ENCODE data around the gene ZNF219. TPM values are rescaled to one million over a fixed set of nuclear protein-coding genes. Genes with fewer than 3 reads are reported as not detected.

ZNF219 gene
- total RNA-seq, 4 donors from 2014 or later = 68.4 to 135 (median 94.5) TPM

DNA sequence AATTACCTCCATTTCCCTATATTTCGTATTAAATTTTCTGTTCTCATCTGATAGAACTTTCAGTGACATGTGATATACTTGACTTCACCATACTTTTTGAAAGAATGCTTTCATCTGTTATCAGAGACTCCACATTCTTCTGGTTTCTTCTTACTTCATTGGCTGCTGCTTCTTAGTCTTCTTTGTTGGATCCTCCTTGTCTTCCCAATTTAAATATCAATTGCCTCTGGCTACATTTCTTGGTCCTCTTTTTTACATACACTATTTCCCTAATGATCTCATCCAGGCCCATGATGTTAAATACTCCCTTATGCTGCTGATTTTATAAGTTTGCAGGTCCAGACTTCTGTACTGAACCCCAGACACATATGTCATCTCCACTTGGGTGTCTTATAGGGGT lies 35.4 kb upstream of the ZNF219 start:
- H3K27ac ChIP-seq = no peak overlapping the region
- H3K4me1 ChIP-seq = no peaks in the 10 kb centered on the region
- intact Hi-C loops (cut with DNase I; ENCODE audit: low total_unique reads) = no loop called here
- no peak for TF ChIP-seq POLR2A (IDR thresholded peaks at IDR 0.05)
- no peak for TF ChIP-seq POLR2AphosphoS5 (IDR thresholded peaks at IDR 0.05)
- no peak for TF ChIP-seq EP300 (IDR thresholded peaks at IDR 0.05; ENCODE audit: low read depth)
- TF ChIP-seq, protein P1, sequence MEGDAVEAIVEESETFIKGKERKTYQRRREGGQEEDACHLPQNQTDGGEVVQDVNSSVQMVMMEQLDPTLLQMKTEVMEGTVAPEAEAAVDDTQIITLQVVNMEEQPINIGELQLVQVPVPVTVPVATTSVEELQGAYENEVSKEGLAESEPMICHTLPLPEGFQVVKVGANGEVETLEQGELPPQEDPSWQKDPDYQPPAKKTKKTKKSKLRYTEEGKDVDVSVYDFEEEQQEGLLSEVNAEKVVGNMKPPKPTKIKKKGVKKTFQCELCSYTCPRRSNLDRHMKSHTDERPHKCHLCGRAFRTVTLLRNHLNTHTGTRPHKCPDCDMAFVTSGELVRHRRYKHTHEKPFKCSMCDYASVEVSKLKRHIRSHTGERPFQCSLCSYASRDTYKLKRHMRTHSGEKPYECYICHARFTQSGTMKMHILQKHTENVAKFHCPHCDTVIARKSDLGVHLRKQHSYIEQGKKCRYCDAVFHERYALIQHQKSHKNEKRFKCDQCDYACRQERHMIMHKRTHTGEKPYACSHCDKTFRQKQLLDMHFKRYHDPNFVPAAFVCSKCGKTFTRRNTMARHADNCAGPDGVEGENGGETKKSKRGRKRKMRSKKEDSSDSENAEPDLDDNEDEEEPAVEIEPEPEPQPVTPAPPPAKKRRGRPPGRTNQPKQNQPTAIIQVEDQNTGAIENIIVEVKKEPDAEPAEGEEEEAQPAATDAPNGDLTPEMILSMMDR (IDR thresholded peaks at IDR 0.05) = no peak
- no peaks in the 10 kb centered on the region for H3K9me3 ChIP-seq
- no peak for DNase-seq
- H3K4me3 ChIP-seq = no peak overlapping the region
- H3K27me3 ChIP-seq = no peaks in the 10 kb centered on the region
- in situ Hi-C loops (cut with MboI; ENCODE audit: low pct_ligation_motif_present in 1 of 4, low pct_unique_long_range_greater_than_20kb in 1 of 4, low sequenced_read_pairs in 3 of 4) = no loop called here
- 63 to 75% methylated on average over 1 of the region's 1 CpG for WGBS, 2 donors (ENCODE audit: low coverage in 1 of 2)
- no peaks in the 10 kb centered on the region for H3K36me3 ChIP-seq

DNA sequence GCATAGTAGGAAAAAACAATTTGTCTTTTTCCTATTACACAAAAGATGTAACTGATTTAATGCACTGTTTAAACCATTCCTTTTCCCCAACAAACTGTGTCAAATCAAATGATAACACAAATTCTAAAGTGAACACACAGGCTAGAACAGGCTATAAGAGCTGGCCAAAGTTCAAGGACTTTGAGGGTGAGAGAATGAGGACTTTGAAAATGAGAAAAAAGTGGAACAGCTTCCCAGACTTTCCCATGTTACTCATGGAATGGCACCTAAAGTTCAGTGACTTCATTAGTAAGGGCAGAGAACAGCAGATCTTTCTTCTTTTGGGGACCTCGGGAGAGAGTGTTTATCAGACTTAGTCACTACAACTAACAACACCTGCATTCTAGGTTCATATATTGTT lies 25.0 kb upstream of the ZNF219 start:
- DNase-seq = no peak
- no peaks in the 10 kb centered on the region for H3K4me1 ChIP-seq
- H3K9me3 ChIP-seq = peaks cover 0 to 4% of the 10 kb centered on the region in 2 donors
- H3K36me3 ChIP-seq = no peaks in the 10 kb centered on the region
- no peak overlapping the region for H3K4me3 ChIP-seq
- WGBS, 2 donors (ENCODE audit: low coverage in 1 of 2) = 95 to 100% methylated on average over 1 of the region's 1 CpG
- TF ChIP-seq, protein P1 (IDR thresholded peaks at IDR 0.05) = no peak
- TF ChIP-seq POLR2A (IDR thresholded peaks at IDR 0.05) (no peak), EP300 (IDR thresholded peaks at IDR 0.05; ENCODE audit: low read depth) (no peak)
- no peak overlapping the region for H3K27ac ChIP-seq
- in situ Hi-C loops (cut with MboI; ENCODE audit: low pct_ligation_motif_present in 1 of 4, low pct_unique_long_range_greater_than_20kb in 1 of 4, low sequenced_read_pairs in 3 of 4) = no loop called here
- peaks cover 3% of the 10 kb centered on the region for H3K27me3 ChIP-seq
- intact Hi-C loops (cut with DNase I; ENCODE audit: low total_unique reads) = no loop called here

- Histone ChIP-seq H3K4me1 (no peaks in the 10 kb centered on the region), H3K27me3 (peaks cover 3% of the 10 kb centered on the region), H3K4me3 (no peak overlapping the region), H3K9me3 (peaks cover 0 to 4% of the 10 kb centered on the region in 2 donors), H3K27ac (no peak overlapping the region), H3K36me3 (no peaks in the 10 kb centered on the region)
- TF ChIP-seq, protein P1 (IDR thresholded peaks at IDR 0.05) = no peak
- no peak for TF ChIP-seq POLR2AphosphoS5 (IDR thresholded peaks at IDR 0.05)
- no peak for TF ChIP-seq POLR2A (IDR thresholded peaks at IDR 0.05)
- TF ChIP-seq EP300 (IDR thresholded peaks at IDR 0.05; ENCODE audit: low read depth) = no peak
- 78 to 100% methylated on average over 1 of the region's 1 CpG for WGBS, 2 donors (ENCODE audit: low coverage in 1 of 2)
- in situ Hi-C loops (cut with MboI; ENCODE audit: low pct_ligation_motif_present in 1 of 4, low pct_unique_long_range_greater_than_20kb in 1 of 4, low sequenced_read_pairs in 3 of 4) = no loop called here
- intact Hi-C loops (cut with DNase I; ENCODE audit: low total_unique reads) = no loop called here
- no peak for DNase-seq
Measured at GRCh38 chr14:21121122-21121521, 22.7 kb upstream of the ZNF219 start.

DNA sequence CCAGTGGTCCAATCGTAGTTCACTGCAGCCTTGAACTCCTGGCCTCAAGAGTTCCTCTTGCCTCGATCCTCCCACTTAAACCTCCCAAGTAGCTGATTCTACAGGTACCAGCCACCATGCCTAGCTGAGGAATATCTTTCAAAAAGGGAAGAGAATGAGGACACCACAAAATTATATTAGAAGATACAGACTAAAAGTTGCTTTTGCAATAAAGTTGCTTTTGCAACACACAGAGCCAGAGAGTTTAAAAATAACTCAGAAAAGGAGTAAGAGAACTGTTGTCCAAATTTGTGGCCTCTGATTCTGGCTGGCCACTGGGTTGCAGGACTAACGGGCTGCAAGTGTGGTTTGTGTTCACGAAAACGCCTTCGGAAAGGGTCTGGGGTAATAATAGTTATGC lies 22.2 kb upstream of the ZNF219 start:
- in situ Hi-C loops (cut with MboI; ENCODE audit: low pct_ligation_motif_present in 1 of 4, low pct_unique_long_range_greater_than_20kb in 1 of 4, low sequenced_read_pairs in 3 of 4) (no loop called here), intact Hi-C loops (cut with DNase I; ENCODE audit: low total_unique reads) (no loop called here)
- Histone ChIP-seq H3K4me1 (no peaks in the 10 kb centered on the region), H3K27me3 (peaks cover under 1% of the 10 kb centered on the region), H3K4me3 (no peak overlapping the region), H3K27ac (no peak overlapping the region), H3K36me3 (no peaks in the 10 kb centered on the region), H3K9me3 (peaks cover 0 to 4% of the 10 kb centered on the region in 2 donors)
- TF ChIP-seq, protein P1 (IDR thresholded peaks at IDR 0.05) = no peak
- TF ChIP-seq POLR2AphosphoS5 (IDR thresholded peaks at IDR 0.05) = no peak
- no peak for DNase-seq
- WGBS, 2 donors (ENCODE audit: low coverage in 1 of 2) = 61 to 72% methylated on average over 4 to 6 of the region's 6 CpGs
